RKO (cell line): Measurements from ENCODE around the gene NUP54.
A peak's percentile ranks its signal among the peaks of the same experiment; 100 is the strongest.

ENCODE experiments used
- DNase-seq: peaks from one replicate; pipeline ENCODE4 v3.0.0-alpha.2; 2016; ENCODE audit warnings: low spot score

Gene NUP54

GRCh38 chr4:76147454-76148141 is 599 bp downstream of the NUP54 start:
- peak; percentile 91 for DNase-seq

GRCh38 chr4:76144546-76144945 is 3.7 kb downstream of the NUP54 start:
- no peak for DNase-seq

- DNase-seq: no peak
Measured at GRCh38 chr4:76141241-76141640, 7.0 kb downstream of the NUP54 start.

GRCh38 chr4:76127754-76128153 is 20.4 kb downstream of the NUP54 start:
- DNase-seq: no peak

- no peak for DNase-seq
Measured at GRCh38 chr4:76125816-76126215, 22.4 kb downstream of the NUP54 start.

- no peak for DNase-seq
Measured at GRCh38 chr4:76120199-76120598, 28.0 kb downstream of the NUP54 start.

GRCh38 chr4:76117536-76117935 is 30.7 kb downstream of the NUP54 start:
- no peak for DNase-seq

- no peak for DNase-seq
Measured at GRCh38 chr4:76116821-76117220, 31.4 kb downstream of the NUP54 start.

GRCh38 chr4:76108467-76109181 is 39.6 kb downstream of the NUP54 start:
- peak; percentile 68 for DNase-seq

GRCh38 chr4:76106442-76106841 is 41.8 kb downstream of the NUP54 start:
- DNase-seq: no peak

GRCh38 chr4:76105652-76106051 is 42.5 kb downstream of the NUP54 start:
- no peak for DNase-seq

GRCh38 chr4:76096076-76096475 is 52.1 kb downstream of the NUP54 start:
- no peak for DNase-seq

GRCh38 chr4:76095568-76095967 is 52.6 kb downstream of the NUP54 start:
- DNase-seq: no peak

GRCh38 chr4:76091052-76091451 is 57.1 kb downstream of the NUP54 start:
- no peak for DNase-seq

GRCh38 chr4:76090241-76090691 is 57.9 kb downstream of the NUP54 start:
- DNase-seq: no peak

- no peak for DNase-seq
Measured at GRCh38 chr4:76088719-76089118, 59.5 kb downstream of the NUP54 start.

GRCh38 chr4:76087007-76087769 is 61.0 kb downstream of the NUP54 start:
- peak; percentile 85 for DNase-seq

- DNase-seq: no peak
Measured at GRCh38 chr4:76084542-76084941, 63.7 kb downstream of the NUP54 start.

GRCh38 chr4:76083386-76083988 is 64.7 kb downstream of the NUP54 start:
- no peak for DNase-seq

- DNase-seq: no peak
Measured at GRCh38 chr4:76078033-76078613, 70.1 kb downstream of the NUP54 start.

GRCh38 chr4:76074993-76075600 is 73.1 kb downstream of the NUP54 start:
- DNase-seq: no peak

GRCh38 chr4:76074468-76074867 is 73.7 kb downstream of the NUP54 start, which contains the start of gene ART3:
TSS of gene ART3 (plus strand) at chr4:76074709. CDS start at chr4:76075890, 1,181 bp downstream.
- DNase-seq: no peak
